H1 (cell line): Measurements from ENCODE around the gene GRID1. TPM values are rescaled to one million over a fixed set of nuclear protein-coding genes. Genes with fewer than 3 reads are reported as not detected.
A peak's percentile ranks its signal among the peaks of the same experiment; 100 is the strongest.

Source experiments
- CTCF ChIA-PET: fragments of 300-600 bp; sonication (Branson Sonifier 250); formaldehyde crosslinking; loops from one replicate; lab custom pipeline; 2021; ENCODE audit not compliant: partially characterized antibody; lab: Charles Lee
- POLR2A ChIA-PET: fragments of 300-600 bp; sonication (Branson Sonifier 250); formaldehyde crosslinking; loops from one replicate; lab custom pipeline; 2021; ENCODE audit warnings: inconsistent platforms; ENCODE audit not compliant: partially characterized antibody; lab: Charles Lee
- DNase-seq, 2 experiments: peaks; one replicate each; pipeline versions ENCODE4 v3.0.0 to v3.0.0-alpha.2; 2010 to 2022; ENCODE audit warnings: low spot score in 2 of 2, low read depth in 1 of 2, mixed read lengths in 1 of 2
- FAIRE-seq: peaks from 2 replicates; lab custom pipeline; 2011; peaks lifted over from hg19 to GRCh38; lab: Jason Lieb, UNC
- H2AFZ ChIP-seq: 2 replicates; pipeline ENCODE4 v1.8.1; 2012; ENCODE audit warnings: low read length, inconsistent platforms
- H2AK5ac ChIP-seq: 2 replicates; pipeline ENCODE4 v1.6.1; 2013; ENCODE audit warnings: low read depth, low read length
- H2BK120ac ChIP-seq: replicated peaks from 2 replicates; pipeline ENCODE3; 2013; ENCODE audit warnings: low read depth, low read length, inconsistent platforms
- H2BK12ac ChIP-seq: 2 replicates; pipeline ENCODE4 v1.6.1; 2013; ENCODE audit warnings: low read depth, low read length
- H2BK15ac ChIP-seq: 2 replicates; pipeline ENCODE4 v1.6.1; 2013; ENCODE audit warnings: low read length
- H2BK20ac ChIP-seq: 2 replicates; pipeline ENCODE4 v1.6.1; 2013; ENCODE audit warnings: low read length
- H2BK5ac ChIP-seq: 2 replicates; pipeline ENCODE4 v1.6.1; 2013; ENCODE audit warnings: low read depth, low read length
- H3K14ac ChIP-seq: 2 replicates; pipeline ENCODE4 v1.6.1; 2013; ENCODE audit warnings: inconsistent platforms; ENCODE audit not compliant: insufficient read length
- H3K18ac ChIP-seq: 2 replicates; pipeline ENCODE4 v1.6.1; 2013; ENCODE audit warnings: low read length; ENCODE audit errors: extremely low read depth
- H3K23ac ChIP-seq: 2 replicates; pipeline ENCODE4 v1.6.1; 2013; ENCODE audit warnings: inconsistent platforms; ENCODE audit not compliant: insufficient read length
- H3K23me2 ChIP-seq: 2 replicates; pipeline ENCODE4 v1.6.1; 2013; ENCODE audit warnings: low read depth, low read length
- H3K27ac ChIP-seq: 2 replicates; pipeline ENCODE4 v1.6.1; 2011; ENCODE audit warnings: low read depth, low read length, inconsistent platforms
- H3K27me3 ChIP-seq, 4 experiments: replicated peaks in 1 of 4; 1 replicate in 1 of 4; 2 replicates in 3 of 4; pipeline versions ENCODE4 v1.6.1 to v1.8.1; 2011 to 2013; ENCODE audit warnings: low read length in 3 of 4, mild to moderate bottlenecking in 3 of 4, inconsistent platforms in 2 of 4, mixed read lengths in 2 of 4, moderate library complexity in 1 of 4; ENCODE audit not compliant: control insufficient read depth in 3 of 4, insufficient read depth in 3 of 4; ENCODE audit errors: extremely low read depth in 1 of 4
- H3K36me3 ChIP-seq, 4 experiments: 2 replicates each; pipeline versions ENCODE4 v1.6.1 to v1.8.1; 2011 to 2013; ENCODE audit warnings: mild to moderate bottlenecking in 4 of 4, low read length in 3 of 4, moderate library complexity in 2 of 4, control low read depth in 1 of 4, inconsistent platforms in 1 of 4; ENCODE audit not compliant: insufficient read depth in 4 of 4, control insufficient read depth in 2 of 4
- H3K4ac ChIP-seq: replicated peaks from 2 replicates; pipeline ENCODE3; 2013; ENCODE audit warnings: low read length, low read depth, mixed read lengths, inconsistent platforms; ENCODE audit not compliant: insufficient read length
- H3K4me1 ChIP-seq, 4 experiments: replicated peaks in 1 of 4; 1 replicate in 1 of 4; 2 replicates in 3 of 4; pipeline versions ENCODE4 v1.6.1 to v1.8.1; 2011 to 2013; ENCODE audit warnings: low read length in 3 of 4, inconsistent platforms in 2 of 4, mixed read lengths in 1 of 4; ENCODE audit not compliant: insufficient read depth in 4 of 4, control insufficient read depth in 3 of 4
- H3K4me2 ChIP-seq, 2 experiments: 2 replicates each; pipeline versions ENCODE4 v1.6.1 to v1.8.1; 2011 to 2013; ENCODE audit warnings: low read depth in 2 of 2, low read length in 2 of 2, control low read depth in 1 of 2, inconsistent platforms in 1 of 2, mild to moderate bottlenecking in 1 of 2; ENCODE audit not compliant: insufficient read depth in 1 of 2
- H3K4me3 ChIP-seq, 4 experiments: fragments of 200-600, 300-600 bp in 1 of 4; sonication (generic), shearing (Covaris generic), sonication (Bioruptor Twin) in 1 of 4; 2 replicates each; pipeline versions ENCODE4 v1.5.1 to v1.8.1; 2011 to 2016; ENCODE audit warnings: low read length in 4 of 4, low read depth in 3 of 4, control low read depth in 2 of 4, inconsistent platforms in 2 of 4, mild to moderate bottlenecking in 2 of 4, mixed read lengths in 1 of 4, moderate library complexity in 1 of 4; ENCODE audit not compliant: insufficient read depth in 2 of 4; ENCODE audit errors: extremely low read depth in 1 of 4
- H3K56ac ChIP-seq: replicated peaks from 2 replicates; pipeline ENCODE3; 2013; ENCODE audit warnings: low read depth, mild to moderate bottlenecking, mixed read lengths, low read length, inconsistent platforms; ENCODE audit not compliant: insufficient read length
- H3K79me1 ChIP-seq: 2 replicates; pipeline ENCODE4 v1.6.1; 2013; ENCODE audit warnings: low read depth, low read length, control low read depth
- H3K79me2 ChIP-seq, 2 experiments: 2 replicates each; pipeline versions ENCODE4 v1.6.1 to v1.8.1; 2012 to 2013; ENCODE audit warnings: low read length in 2 of 2, mild to moderate bottlenecking in 2 of 2, inconsistent platforms in 1 of 2; ENCODE audit not compliant: insufficient read depth in 2 of 2, control insufficient read depth in 1 of 2
- H3K9ac ChIP-seq, 4 experiments: replicated peaks in 1 of 4; 1 replicate in 1 of 4; 2 replicates in 3 of 4; pipeline versions ENCODE4 v1.6.1 to v1.8.1; 2011 to 2013; ENCODE audit warnings: low read depth in 3 of 4, low read length in 3 of 4, control low read depth in 2 of 4, mild to moderate bottlenecking in 2 of 4, moderate library complexity in 2 of 4, inconsistent platforms in 1 of 4; ENCODE audit errors: extremely low read depth in 1 of 4
- H3K9me3 ChIP-seq, 2 experiments: 2 replicates each; pipeline versions ENCODE4 v1.6.1 to v1.8.1; 2012 to 2013; ENCODE audit warnings: mild to moderate bottlenecking in 2 of 2, moderate library complexity in 2 of 2, control low read depth in 1 of 2, inconsistent platforms in 1 of 2, low read depth in 1 of 2, low read length in 1 of 2, mixed read lengths in 1 of 2; ENCODE audit not compliant: insufficient read depth in 2 of 2
- H4K20me1 ChIP-seq, 2 experiments: replicated peaks in 1 of 2; 2 replicates each; pipeline versions ENCODE3 to v1.8.1; 2011 to 2013; ENCODE audit warnings: inconsistent platforms in 2 of 2, low read length in 2 of 2, mild to moderate bottlenecking in 1 of 2; ENCODE audit not compliant: insufficient read depth in 2 of 2, control insufficient read depth in 1 of 2
- H4K5ac ChIP-seq: 2 replicates; pipeline ENCODE4 v1.6.1; 2013; ENCODE audit warnings: low read length, low read depth, mixed read lengths, inconsistent platforms; ENCODE audit not compliant: insufficient read length
- H4K8ac ChIP-seq: 2 replicates; pipeline ENCODE4 v1.8.0; 2013; ENCODE audit warnings: mild to moderate bottlenecking, moderate library complexity, low read length, inconsistent platforms; ENCODE audit not compliant: insufficient read depth; ENCODE audit errors: extremely low read depth
- H4K91ac ChIP-seq: replicated peaks from 2 replicates; pipeline ENCODE3; 2013; ENCODE audit warnings: low read length, mixed read lengths, inconsistent platforms; ENCODE audit not compliant: insufficient read length
- CBX8 ChIP-seq: fragments of 300-800, 300-1000 bp; sonication (generic); IDR thresholded peaks from 2 replicates; pipeline ENCODE4 v1.7.1; 2016; ENCODE audit warnings: low read depth, low read length, borderline replicate concordance
- CREB1 ChIP-seq: IDR thresholded peaks from 2 replicates; pipeline ENCODE4 v1.6.1; 2012; ENCODE audit warnings: inconsistent platforms
- CTBP2 ChIP-seq: IDR thresholded peaks from 2 replicates; pipeline ENCODE4 v1.7.0; 2011; ENCODE audit warnings: borderline replicate concordance, mild to moderate bottlenecking, moderate library complexity, mixed read lengths, low read length; ENCODE audit not compliant: insufficient read depth, insufficient read length
- EGR1 ChIP-seq: IDR thresholded peaks from 2 replicates; pipeline ENCODE4 v1.6.1; 2011; ENCODE audit warnings: low read depth, low read length, borderline replicate concordance
- EZH2 ChIP-seq: fragments of 200-600 bp; sonication (generic); IDR thresholded peaks from 2 replicates; pipeline ENCODE4 v1.7.1; 2012; ENCODE audit warnings: low read depth, mild to moderate bottlenecking, moderate library complexity, low read length, inconsistent platforms; ENCODE audit not compliant: severe bottlenecking
- KDM4A ChIP-seq: IDR thresholded peaks from one replicate; pipeline ENCODE4 v1.7.1; 2012; ENCODE audit warnings: low read depth, mild to moderate bottlenecking, moderate library complexity, low read length, inconsistent platforms; ENCODE audit not compliant: severe bottlenecking
- NANOG ChIP-seq: IDR thresholded peaks from 2 replicates; pipeline ENCODE4 v1.6.1; 2011; ENCODE audit warnings: low read length, low read depth, mild to moderate bottlenecking, inconsistent platforms; ENCODE audit not compliant: insufficient read depth, poor library complexity, severe bottlenecking
- POU5F1 ChIP-seq: IDR thresholded peaks from 2 replicates; pipeline ENCODE4 v1.6.1; 2011; ENCODE audit warnings: low read depth, mild to moderate bottlenecking, low read length, moderate library complexity
- SP1 ChIP-seq: IDR thresholded peaks from 2 replicates; pipeline ENCODE4 v1.6.1; 2011; ENCODE audit warnings: low read depth, low read length
- SRF ChIP-seq: IDR thresholded peaks from 2 replicates; pipeline ENCODE4 v1.6.1; 2011; ENCODE audit warnings: mild to moderate bottlenecking, low read depth, low read length, moderate library complexity
- TAF7 ChIP-seq: optimal IDR thresholded peaks from 2 replicates; pipeline ENCODE3; 2011; ENCODE audit warnings: low read depth, mild to moderate bottlenecking, inconsistent platforms, low read length, moderate library complexity, borderline replicate concordance
- WGBS, 2 experiments: shearing (Covaris generic) in 1 of 2; methylation state at CpG; one replicate each; pipeline versions ENCODE4 v1.1.6 to v1.1.7; 2013 to 2015; ENCODE audit warnings: low lambda C conversion rate in 2 of 2, mixed read lengths in 2 of 2, inconsistent platforms in 1 of 2, low coverage in 1 of 2, missing lambda C conversion rate in 1 of 2; ENCODE audit not compliant: insufficient replicate concordance in 2 of 2, insufficient coverage in 1 of 2, insufficient read length in 1 of 2; ENCODE audit errors: extremely low coverage in 1 of 2, missing lambda C conversion rate in 1 of 2; 5-methylcytosine and 5-hydroxymethylcytosine counted together
- polyA plus RNA-seq, 7 experiments: library from polyadenylated mRNA; depleted of rRNA in 3 of 7; stranded (reverse) in 5 of 7; unstranded in 2 of 7; fragments of >200 nt in 5 of 7; fragments of 200-250 nt in 2 of 7; gene quantifications; 1 replicate in 5 of 7; 2 replicates in 1 of 7; 4 replicates in 1 of 7; pipeline versions ENCODE4 v1.2.1 to v1.2.3, GENCODE V29; 2011 to 2013; ENCODE audit warnings: missing spikeins in 2 of 7, mixed read lengths in 2 of 7
- total RNA-seq: library from RNA; stranded (reverse); fragmentation: NEBNext Ultra II Directional; extraction: Animal tissue kit (Norgen Biotek cat#: 25700); gene quantifications from 2 replicates; pipeline ENCODE4 v1.2.1, GENCODE V29; 2021
- TF ChIP-seq, protein P1 (sequence below): IDR thresholded peaks from 2 replicates; pipeline ENCODE4 v1.6.1; 2011; ENCODE audit warnings: low read depth, mild to moderate bottlenecking, low read length; ENCODE audit not compliant: insufficient read depth
- TF ChIP-seq, protein P2 (sequence below): IDR thresholded peaks from 2 replicates; pipeline ENCODE4 v1.6.1; 2012; ENCODE audit warnings: inconsistent platforms

GRID1 gene
- total and polyA plus RNA-seq, 2 of the 8 experiments (the other 6 are each of a cell fraction or from before 2014, with no cell fraction given), result 0.22 to 0.30 TPM

DNA sequence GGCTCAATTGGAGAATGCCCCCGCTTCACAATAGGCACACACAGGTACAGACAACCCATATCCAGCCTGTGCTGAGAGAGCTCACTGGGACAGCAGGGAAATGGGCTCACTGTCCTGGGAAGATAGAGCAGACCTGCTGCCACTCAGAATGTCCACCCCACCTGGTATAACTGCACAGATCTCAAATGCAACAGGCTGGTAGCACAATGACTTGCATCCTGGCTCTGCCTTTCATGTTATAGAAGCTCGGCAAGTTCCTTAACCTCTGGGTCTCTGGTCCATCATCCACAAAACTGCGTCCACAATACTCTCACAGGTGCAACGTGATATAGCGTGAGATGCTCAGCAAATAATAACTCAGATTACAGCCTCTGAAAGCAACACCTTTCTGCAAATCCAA is 295.4 kb downstream of the GRID1 start:
- H2BK20ac ChIP-seq, result no peak overlapping the region
- H3K27ac ChIP-seq, result no peak overlapping the region
- FAIRE-seq (no peak), DNase-seq (peak in 1 of 2 experiments; percentile 19)
- no peak overlapping the region for H3K4me3 ChIP-seq
- H3K79me1 ChIP-seq, result no peaks in the 10 kb centered on the region
- H3K23me2 ChIP-seq, result no peaks in the 10 kb centered on the region
- H3K9me3 ChIP-seq, result no peaks in the 10 kb centered on the region
- H2BK15ac ChIP-seq, result no peak overlapping the region
- H2AK5ac ChIP-seq, result no peak overlapping the region
- no peaks in the 10 kb centered on the region for H3K27me3 ChIP-seq
- H4K5ac ChIP-seq, result no peak overlapping the region
- H2AFZ ChIP-seq, result no peak overlapping the region
- POLR2A ChIA-PET, result no interaction called here
- no peak overlapping the region for H3K4me2 ChIP-seq
- CTCF ChIA-PET, result interaction anchor here (0.9 to 1.4 kb wide), 3 partner anchors 32 to 75 kb away, joined by 3 to 6 read pairs (median 4); no protein-coding TSS in a partner anchor
- H3K36me3 ChIP-seq, result no peaks in the 10 kb centered on the region
- no peak overlapping the region for H3K14ac ChIP-seq
- H4K91ac ChIP-seq, result no peak overlapping the region
- H4K8ac ChIP-seq, result no peak overlapping the region
- no peak overlapping the region for H3K9ac ChIP-seq
- no peak overlapping the region for H3K23ac ChIP-seq
- H3K18ac ChIP-seq, result no peak overlapping the region
- no peaks in the 10 kb centered on the region for H4K20me1 ChIP-seq
- no peak overlapping the region for H3K56ac ChIP-seq
- no peaks in the 10 kb centered on the region for H3K79me2 ChIP-seq
- H2BK120ac ChIP-seq, result no peak overlapping the region
- no peaks in the 10 kb centered on the region for H3K4me1 ChIP-seq
- H2BK12ac ChIP-seq, result no peak overlapping the region
- no peak overlapping the region for H3K4ac ChIP-seq
- H2BK5ac ChIP-seq, result no peak overlapping the region
- 93% methylated on average over 5 of the region's 5 CpGs; no CpG with 5 or more reads in 1 of the 2 experiments for WGBS, 2 experiments
- TF ChIP-seq TAF7 (no peak), NANOG (no peak), KDM4A (no peak), EGR1 (no peak), CREB1 (no peak), EZH2 (no peak), CBX8 (no peak), SRF (no peak), POU5F1 (no peak), CTBP2 (no peak), SP1 (no peak)
- TF ChIP-seq, protein P1, sequence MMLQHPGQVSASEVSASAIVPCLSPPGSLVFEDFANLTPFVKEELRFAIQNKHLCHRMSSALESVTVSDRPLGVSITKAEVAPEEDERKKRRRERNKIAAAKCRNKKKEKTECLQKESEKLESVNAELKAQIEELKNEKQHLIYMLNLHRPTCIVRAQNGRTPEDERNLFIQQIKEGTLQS, result no peak
- TF ChIP-seq, protein P2, sequence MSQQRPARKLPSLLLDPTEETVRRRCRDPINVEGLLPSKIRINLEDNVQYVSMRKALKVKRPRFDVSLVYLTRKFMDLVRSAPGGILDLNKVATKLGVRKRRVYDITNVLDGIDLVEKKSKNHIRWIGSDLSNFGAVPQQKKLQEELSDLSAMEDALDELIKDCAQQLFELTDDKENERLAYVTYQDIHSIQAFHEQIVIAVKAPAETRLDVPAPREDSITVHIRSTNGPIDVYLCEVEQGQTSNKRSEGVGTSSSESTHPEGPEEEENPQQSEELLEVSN, result no peak
